ENCODE results near the gene UBE2D1.

GRCh38 chr10:58358947-58359346, 24.1 kb downstream of the UBE2D1 start:
- TF ChIP-seq CTCF (conservative IDR thresholded peaks at IDR 0.05 in 1 of 2, IDR thresholded peaks at IDR 0.05 in 1 of 2; ENCODE audit: low read depth in 1 of 2, low read length in 2 of 2): no peak
- no peak for TF ChIP-seq EZH2 (IDR thresholded peaks at IDR 0.05; ENCODE audit: low read length, missing control alignments)

Data from fibroblast of lung (primary cell).